Measurements from ENCODE around the gene OLFML1. TPM values are rescaled to one million over a fixed set of nuclear protein-coding genes. Genes with fewer than 3 reads are reported as not detected.

Gene OLFML1
- total RNA-seq, 4 donors from 2014 or later: 3.4 to 10.2 (median 7.6) TPM

GRCh38 chr11:7439746-7440320, 45.5 kb upstream of the OLFML1 start:
- WGBS, 2 donors (ENCODE audit: low coverage in 1 of 2): 53 to 90% methylated on average over 2 of the region's 3 CpGs
- no peak for ATAC-seq
- Histone ChIP-seq H3K36me3 (no peaks in the 10 kb centered on the region), H3K4me1 (no peaks in the 10 kb centered on the region), H3K4me3 (no peak overlapping the region), H3K27ac (no peak overlapping the region), H3K27me3 (no peaks in the 10 kb centered on the region), H3K9me3 (no peaks in the 10 kb centered on the region)
- TF ChIP-seq POLR2A (IDR thresholded peaks at IDR 0.05): no peak
- no peak for TF ChIP-seq POLR2AphosphoS5 (IDR thresholded peaks at IDR 0.05)
- no peak for TF ChIP-seq CTCF (IDR thresholded peaks at IDR 0.05)
- no peak for TF ChIP-seq EP300 (IDR thresholded peaks at IDR 0.05)

- H3K27me3 ChIP-seq: peaks cover 4% of the 10 kb centered on the region
- H3K9me3 ChIP-seq: no peaks in the 10 kb centered on the region
- H3K27ac ChIP-seq: no peak overlapping the region
- H3K4me3 ChIP-seq: no peak overlapping the region
- H3K36me3 ChIP-seq: no peaks in the 10 kb centered on the region
- WGBS, 2 donors (ENCODE audit: low coverage in 1 of 2): 36 to 59% methylated on average over 3 to 5 of the region's 6 CpGs
- TF ChIP-seq POLR2AphosphoS5 (IDR thresholded peaks at IDR 0.05) (no peak), POLR2A (IDR thresholded peaks at IDR 0.05) (no peak), CTCF (IDR thresholded peaks at IDR 0.05) (peak; percentile 32 to 81 (median 52))
- ATAC-seq: peak; percentile 37
- no peaks in the 10 kb centered on the region for H3K4me1 ChIP-seq
Measured at GRCh38 chr11:7442588-7443215, 42.6 kb upstream of the OLFML1 start.

- 41 to 45% methylated on average over 4 to 6 of the region's 6 CpGs for WGBS, 2 donors (ENCODE audit: low coverage in 1 of 2)
- no peaks in the 10 kb centered on the region for H3K36me3 ChIP-seq
Measured at GRCh38 chr11:7444091-7444981, 41.0 kb upstream of the OLFML1 start.

GRCh38 chr11:7445564-7445963, 39.7 kb upstream of the OLFML1 start:
- Histone ChIP-seq H3K27ac (no peak overlapping the region), H3K9me3 (no peaks in the 10 kb centered on the region), H3K27me3 (peaks cover 4% of the 10 kb centered on the region), H3K36me3 (no peaks in the 10 kb centered on the region), H3K4me3 (no peak overlapping the region), H3K4me1 (no peaks in the 10 kb centered on the region)
- WGBS, 2 donors (ENCODE audit: low coverage in 1 of 2): 65 to 100% methylated on average over 1 to 3 of the region's 5 CpGs
- no peak for ATAC-seq
- TF ChIP-seq EP300 (IDR thresholded peaks at IDR 0.05): no peak
- TF ChIP-seq POLR2A (IDR thresholded peaks at IDR 0.05): no peak
- no peak for TF ChIP-seq POLR2AphosphoS5 (IDR thresholded peaks at IDR 0.05)

More at GRCh38 chr11:7444091-7444981, 41.0 kb upstream of the OLFML1 start:
- no peaks in the 10 kb centered on the region for H3K9me3 ChIP-seq
- TF ChIP-seq EP300 (IDR thresholded peaks at IDR 0.05) (no peak), POLR2A (IDR thresholded peaks at IDR 0.05) (no peak), CTCF (IDR thresholded peaks at IDR 0.05) (no peak), POLR2AphosphoS5 (IDR thresholded peaks at IDR 0.05) (no peak)
- H3K27ac ChIP-seq: no peak overlapping the region
- H3K4me3 ChIP-seq: no peak overlapping the region
- peaks cover 4% of the 10 kb centered on the region for H3K27me3 ChIP-seq
- no peak for ATAC-seq
- no peaks in the 10 kb centered on the region for H3K4me1 ChIP-seq

- 91 to 93% methylated on average over 6 to 11 of the region's 12 CpGs for WGBS, 2 donors (ENCODE audit: low coverage in 1 of 2)
- no peaks in the 10 kb centered on the region for H3K4me1 ChIP-seq
- TF ChIP-seq CTCF (IDR thresholded peaks at IDR 0.05) (no peak), POLR2AphosphoS5 (IDR thresholded peaks at IDR 0.05) (no peak), EP300 (IDR thresholded peaks at IDR 0.05) (no peak), POLR2A (IDR thresholded peaks at IDR 0.05) (no peak)
- H3K4me3 ChIP-seq: no peak overlapping the region
- H3K27ac ChIP-seq: no peak overlapping the region
- H3K9me3 ChIP-seq: no peaks in the 10 kb centered on the region
- peaks cover 4% of the 10 kb centered on the region for H3K27me3 ChIP-seq
- H3K36me3 ChIP-seq: no peaks in the 10 kb centered on the region
- no peak for ATAC-seq
Measured at GRCh38 chr11:7448201-7448600, 37.1 kb upstream of the OLFML1 start.
